GM21447 (cell line): ENCODE data around the gene EYS.
"Not testable (repeated sequence)": the region's sequence is repeated elsewhere in the genome, so short reads cannot be mapped to it uniquely, and the experiment has no call there.

Experiments used
- ATAC-seq: cut with Tn5 transposase; IDR thresholded peaks from one replicate; pipeline ENCODE4 v1.9.1; 2021; ENCODE audit not compliant: unreplicated experiment

Gene EYS

DNA sequence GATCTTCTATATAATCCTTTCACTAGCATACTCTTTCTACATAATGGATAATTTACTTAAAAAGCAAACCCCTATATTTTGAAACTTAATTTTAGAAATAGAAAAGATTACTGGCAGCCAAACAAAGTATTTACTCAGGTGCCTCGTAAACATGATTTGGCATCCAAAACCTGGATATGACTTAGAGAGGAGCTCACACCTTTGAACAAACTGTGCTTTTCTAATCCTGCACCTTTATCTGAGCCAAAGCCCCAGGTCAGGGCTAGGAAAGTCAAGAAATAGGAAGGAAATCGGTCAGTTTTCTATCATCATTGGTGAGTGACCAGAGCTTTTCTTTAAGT, 1900.5 kb downstream of the EYS start:
- no peak for ATAC-seq

DNA sequence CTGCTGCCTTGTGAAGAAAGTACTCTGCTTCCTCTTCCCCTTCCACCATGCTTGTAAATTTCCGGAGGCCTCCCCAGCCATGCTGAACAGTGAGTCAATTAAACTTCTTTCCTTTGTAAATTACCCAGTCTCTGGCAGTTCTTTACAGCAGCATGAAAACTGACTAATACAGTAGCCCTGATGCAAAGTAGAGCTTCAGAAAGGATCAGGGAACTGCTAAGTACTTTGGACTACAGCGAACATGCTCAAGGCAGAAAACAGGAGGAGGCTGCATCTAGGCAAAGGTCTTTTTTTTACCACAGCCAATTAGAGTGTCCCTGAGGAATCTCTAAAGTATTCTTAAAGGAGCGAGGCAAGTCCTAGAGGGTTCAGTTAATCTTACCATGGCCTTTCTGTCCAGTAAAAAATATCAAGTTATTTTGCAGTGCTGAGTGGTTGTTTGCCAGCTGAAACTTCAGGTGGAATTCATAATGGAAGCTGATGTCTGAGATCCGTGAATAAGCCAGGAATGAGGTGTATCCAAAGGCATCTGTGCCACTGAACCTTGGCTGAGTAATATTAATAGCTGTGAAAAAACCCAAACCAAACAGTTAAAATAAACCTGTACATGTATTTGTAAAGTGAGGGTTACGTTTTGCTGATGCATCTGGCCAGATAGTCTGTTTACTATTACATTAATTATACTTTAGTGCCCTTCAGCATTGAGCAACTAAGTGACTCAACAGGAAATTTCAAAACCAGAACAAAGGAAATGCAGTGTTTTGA, 1901.0 kb downstream of the EYS start:
- ATAC-seq = no peak

DNA sequence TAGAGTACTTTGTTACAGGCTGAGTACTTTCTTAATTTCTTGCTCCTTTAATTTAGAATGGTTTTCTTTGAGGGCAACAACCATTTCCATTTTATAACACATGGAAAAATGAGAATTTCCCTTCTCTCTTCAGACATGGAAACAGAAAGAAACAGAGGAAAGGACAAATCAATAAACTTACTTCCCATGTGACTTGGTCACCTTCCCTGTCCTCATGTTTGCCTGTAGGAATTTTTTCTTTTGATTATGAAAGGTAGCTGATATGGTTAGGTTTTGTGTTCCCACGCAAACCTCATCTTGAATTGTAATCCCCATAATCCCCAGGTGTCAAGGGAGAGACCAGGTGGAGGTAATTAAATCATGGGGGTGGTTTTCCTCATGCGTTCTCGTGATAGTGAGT, 1901.7 kb downstream of the EYS start:
- ATAC-seq = no peak

DNA sequence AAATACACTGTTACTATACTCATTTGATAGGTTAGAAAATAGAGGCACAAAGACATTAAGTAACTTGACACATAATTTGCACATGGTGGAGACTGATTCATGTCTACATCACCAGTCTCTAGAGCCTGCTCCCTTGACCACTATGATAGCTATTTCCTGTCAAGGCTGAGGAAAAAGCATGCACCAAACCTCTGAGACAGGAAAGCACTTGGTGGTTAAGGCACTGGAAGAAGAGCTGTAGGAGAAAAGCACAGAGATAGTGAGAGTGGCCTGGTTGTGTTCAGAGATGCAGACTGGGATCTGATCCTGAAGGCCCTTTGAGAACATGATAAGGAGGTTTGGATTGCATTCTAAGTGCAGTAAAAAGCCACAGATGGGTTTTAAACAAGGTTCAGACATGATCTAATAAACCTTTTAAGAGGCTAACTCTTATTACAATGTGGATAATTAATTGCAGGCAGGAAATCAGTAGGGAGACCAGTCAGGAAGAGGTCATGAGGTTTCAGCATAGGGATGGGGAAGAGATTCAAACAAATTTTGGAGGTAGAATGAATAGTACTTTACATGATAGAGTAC, 1902.6 kb downstream of the EYS start:
- no peak for ATAC-seq

DNA sequence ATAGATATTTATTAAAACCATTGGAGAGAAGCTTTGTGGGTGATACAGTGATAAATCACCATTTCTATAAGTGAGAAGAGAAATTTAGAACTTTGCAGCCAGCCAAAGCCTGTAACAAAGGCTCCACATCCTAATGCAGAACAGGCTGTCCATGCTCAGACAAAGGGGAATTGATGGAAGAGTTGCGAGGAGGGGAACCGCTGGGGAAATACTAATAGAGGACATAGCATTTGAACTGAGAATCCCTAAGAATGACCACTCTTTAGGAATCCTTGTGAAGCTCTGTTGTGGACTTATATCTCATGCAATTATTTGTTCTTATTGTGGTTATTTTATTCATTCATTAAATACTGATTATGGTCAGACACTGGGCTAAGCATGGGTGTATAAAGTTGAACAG, 1903.7 kb downstream of the EYS start:
- ATAC-seq = no peak

DNA sequence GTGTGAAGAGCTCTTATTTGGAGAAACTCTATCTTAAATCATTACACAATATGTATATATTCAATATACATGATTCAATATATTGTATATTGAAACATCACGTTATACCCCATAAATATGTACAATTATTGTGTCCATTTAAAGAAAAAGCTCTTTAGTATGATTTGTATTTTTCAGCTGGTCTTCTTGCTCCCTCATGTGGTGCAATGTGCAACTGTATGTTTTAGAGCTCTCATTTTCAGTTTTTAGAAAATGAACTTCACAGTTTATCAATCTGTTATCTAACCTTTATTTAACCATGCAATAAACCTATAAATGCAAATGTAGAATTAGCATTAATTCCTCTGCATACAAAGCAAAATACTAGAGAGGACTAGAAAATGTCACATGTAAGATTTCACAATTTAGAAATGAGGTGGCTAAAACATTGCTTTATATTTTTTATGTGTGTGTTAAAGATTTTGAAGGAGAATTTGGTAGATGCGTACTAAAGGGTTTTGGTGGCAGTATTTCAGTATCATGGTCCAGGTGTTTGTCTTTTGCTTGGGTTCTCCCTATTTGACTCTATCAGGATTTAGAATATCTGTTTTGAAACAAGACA, 1904.3 kb downstream of the EYS start:
- ATAC-seq = no peak

DNA sequence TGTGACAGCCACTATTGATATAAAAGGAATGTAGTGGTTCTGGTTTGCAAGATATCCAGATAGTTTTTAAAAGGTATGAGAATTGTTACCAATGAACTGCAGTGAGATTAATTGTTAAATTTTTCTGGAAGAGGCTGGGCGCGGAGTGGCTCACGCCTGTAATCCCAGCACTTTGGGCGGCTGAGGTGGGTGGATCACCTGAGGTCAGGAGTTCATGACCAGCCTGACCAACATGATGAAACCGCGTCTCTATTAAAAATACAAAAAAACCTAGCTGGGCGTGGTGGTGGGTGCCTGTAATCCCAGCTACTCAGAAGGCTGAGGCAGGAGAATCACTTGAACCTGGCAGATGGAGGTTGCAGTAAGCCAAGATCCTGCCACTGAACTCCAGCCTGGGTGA, 1906.6 kb downstream of the EYS start:
- not testable (repeated sequence) for ATAC-seq

DNA sequence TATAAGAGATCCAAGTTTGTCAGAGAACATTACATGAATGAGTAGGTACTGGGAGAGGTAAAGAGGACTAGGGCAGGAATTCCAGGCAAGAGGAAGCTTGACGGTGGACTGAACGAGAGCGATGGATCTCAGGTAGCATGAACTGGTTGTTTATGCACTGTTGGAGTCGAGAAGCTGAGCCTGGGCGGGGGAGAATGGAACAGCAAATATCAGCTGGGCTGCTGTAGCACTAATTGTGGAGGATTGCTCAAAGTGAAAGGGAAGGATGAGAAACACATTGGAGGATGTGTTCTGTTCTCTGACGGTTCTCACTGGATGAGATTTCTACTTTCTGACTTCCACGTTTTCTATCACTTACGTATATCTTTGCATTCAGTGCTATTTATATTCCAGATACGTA, 1907.2 kb downstream of the EYS start:
- ATAC-seq = no peak

DNA sequence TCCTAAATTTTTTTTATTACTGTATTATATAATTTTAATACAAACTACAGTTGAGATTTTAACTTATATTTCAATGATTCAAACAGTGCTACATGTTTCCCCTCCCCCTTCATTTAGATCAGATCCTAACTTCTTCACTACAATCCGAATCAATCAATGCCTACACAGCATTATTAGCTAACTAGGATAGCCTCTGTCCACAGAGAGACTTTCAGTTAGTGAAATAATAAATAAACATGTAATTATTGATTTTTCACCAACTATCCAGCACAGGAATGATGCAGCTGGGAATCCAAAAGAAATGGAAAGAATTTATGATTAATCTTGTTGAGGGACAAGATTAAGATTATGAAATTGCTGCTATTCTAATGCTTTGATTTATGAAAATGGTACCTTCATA, 1907.7 kb downstream of the EYS start:
- ATAC-seq = no peak

DNA sequence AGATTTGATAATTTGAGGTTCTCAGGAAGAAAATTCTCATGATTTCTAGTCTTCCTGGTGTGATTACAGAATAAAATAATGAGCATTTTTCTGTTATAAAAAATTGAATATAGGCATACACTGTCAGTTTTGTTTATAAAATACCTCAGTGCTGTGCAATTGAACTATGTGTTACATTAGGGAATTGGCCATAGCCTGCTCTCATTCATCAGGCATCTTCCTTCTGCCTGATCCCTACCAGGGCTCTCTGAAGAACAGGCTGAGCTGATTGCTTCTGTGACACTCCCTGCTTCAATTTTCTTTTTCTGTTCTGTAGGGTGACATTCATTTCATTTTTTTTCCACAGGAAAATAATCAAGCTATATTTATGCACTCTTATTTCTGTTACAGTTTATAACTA, 1908.6 kb downstream of the EYS start:
- ATAC-seq = no peak

DNA sequence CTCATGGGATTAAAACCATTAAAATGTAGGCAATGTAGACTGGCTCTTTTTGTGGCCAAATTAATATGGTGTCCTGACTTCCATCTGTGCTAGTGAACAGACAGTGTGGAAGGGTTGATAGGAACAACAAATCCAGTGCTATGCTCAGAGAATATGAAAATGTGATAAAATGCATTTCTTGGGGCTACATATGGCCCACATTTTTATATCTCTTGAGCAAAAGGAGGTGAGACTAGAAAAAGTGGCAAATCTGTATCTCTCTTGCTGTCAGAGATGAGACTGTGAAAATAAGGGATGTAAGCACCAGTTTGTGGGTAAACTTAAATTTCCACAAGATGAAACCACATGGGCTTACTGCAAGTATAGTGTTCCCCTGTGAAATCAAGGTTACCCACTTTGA, 1909.3 kb downstream of the EYS start:
- no peak for ATAC-seq

DNA sequence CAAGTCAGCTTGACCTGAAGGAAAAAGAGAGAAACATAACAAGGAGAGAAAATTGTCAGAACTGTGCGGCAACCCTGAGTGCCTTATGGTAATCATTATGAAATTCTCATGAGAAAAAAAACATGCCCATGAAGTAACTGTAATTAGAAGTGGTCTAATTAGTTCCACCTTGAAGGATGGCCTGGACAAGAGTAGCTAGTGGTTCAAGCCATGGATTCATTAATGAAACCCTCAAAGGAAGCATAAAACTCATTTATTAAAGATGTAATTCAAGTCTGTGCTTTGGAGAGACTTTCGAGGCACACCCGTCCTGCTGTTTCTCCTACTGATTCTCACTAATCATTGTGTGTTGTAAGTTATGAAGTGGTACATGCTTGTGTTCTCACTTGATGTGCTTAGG, 1911.2 kb downstream of the EYS start:
- no peak for ATAC-seq

DNA sequence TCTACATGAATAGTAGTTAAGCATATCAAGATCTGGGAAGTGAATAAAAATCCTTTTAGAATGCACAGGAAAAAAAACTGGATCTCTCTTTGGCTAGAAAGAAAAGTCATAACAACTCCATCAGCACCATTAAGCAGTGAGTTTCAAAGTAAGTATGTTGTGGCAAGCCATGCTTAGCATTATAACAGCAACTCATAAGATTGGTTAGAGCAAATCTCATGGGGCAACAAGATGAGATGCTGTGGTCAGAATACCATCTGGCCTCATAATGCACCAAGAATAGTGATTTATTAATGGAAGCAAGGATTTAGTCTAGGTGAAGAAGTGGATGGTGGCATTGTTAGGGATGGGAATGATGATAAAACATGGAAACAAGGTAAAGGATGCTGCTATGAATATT, 1912.0 kb downstream of the EYS start:
- ATAC-seq = no peak

DNA sequence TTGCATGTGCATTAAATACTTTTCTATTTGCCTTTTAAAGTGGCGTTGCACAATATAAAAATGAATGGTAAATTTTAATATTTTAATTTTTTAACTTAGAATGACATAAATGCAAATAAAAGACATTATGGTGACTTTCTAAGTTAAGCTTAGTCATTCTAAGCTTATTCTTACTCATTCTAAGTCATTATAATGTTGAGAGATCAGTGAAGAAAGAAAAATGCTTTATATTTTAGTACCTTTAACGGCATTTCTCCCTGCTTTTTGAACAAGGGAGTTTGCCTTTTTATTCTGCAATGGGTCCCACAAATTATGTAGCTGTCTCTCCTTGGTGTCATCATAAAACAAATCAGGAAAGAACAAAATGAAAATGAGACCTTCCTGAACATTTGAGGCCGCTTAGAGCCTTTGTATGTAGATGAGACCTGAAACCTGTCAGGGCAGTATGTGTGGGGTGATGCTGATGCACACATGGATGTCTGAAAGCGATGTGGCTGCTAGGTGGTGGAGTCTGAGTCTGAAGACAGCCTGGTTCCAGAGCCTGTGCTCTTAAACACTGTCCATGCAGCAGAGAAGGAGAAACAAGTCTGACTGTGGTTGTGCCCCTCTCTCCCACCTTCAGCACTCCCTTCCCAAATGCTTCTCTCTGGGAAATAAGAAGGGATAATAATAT, 1913.4 kb downstream of the EYS start:
- no peak for ATAC-seq

DNA sequence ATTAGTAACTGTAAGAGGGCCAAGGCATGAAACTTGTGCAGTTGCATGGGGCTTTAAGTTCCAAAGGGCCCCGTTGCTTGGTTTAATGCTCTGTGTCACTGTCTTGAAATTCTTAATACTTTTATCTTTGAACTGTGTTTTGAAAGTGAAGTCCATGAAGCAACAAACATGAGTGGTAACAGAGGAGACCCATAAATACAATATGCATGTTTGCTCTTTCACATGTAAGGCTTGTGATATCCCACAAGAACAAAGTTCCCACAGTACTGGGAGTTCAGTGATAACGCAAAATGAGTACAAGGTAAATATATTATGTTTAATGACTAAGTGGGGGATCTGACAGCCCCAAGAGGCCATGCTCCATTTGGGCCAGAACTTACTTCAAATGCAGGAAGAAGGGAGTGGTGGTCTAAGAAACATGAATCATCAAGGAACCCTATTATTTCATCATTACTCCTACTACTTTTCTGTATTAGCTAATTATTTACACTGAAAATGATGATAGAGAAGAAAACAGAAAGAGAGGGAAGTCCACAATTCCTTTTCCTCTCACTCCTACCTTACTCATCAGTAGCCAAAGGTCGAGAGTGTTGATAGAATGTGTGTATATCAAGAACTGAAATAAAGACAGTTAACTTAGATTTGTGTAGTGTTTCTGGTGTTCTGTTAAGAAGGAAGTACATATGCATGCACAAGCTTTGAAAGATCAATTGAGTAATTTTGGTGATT, 1914.1 kb downstream of the EYS start:
- ATAC-seq = no peak

DNA sequence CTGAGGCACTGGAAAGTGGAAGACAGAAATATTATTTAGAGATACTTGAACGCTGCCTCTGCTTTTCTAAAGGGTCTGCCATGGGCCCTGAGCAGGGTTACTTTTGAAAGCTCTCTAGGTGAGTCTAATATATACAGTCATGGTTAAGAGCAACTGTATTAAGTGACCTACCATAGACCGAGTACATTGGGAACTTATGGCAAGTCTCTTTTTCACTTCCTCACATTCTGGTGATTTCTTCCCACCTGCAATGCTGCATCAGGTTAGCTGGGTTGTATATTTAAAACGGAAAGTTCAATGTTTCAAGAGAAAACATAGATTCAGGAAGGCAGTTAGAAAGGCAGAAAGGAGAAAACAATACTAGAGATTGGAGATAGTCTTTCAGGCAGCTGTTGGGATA, 1916.7 kb downstream of the EYS start:
- ATAC-seq = no peak

DNA sequence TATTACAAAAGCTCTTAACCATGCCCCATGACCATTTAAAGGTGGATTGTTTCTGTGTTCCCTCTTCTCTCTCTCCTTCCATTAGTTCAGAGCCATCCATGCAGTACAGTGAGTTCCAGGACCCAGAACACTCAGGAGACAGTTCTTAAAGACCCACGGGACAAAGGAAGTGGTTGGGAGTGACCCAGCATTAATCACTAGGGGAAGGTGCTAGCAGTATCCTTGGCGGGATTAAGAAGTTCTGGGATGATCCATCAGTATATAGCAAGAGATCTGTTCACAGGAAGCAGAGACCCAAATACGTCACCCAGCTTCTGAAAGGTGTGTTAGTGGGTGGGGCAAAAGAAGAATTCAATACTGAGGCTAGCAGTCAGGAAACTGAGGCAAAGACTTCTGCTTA, 1917.3 kb downstream of the EYS start:
- ATAC-seq = no peak

DNA sequence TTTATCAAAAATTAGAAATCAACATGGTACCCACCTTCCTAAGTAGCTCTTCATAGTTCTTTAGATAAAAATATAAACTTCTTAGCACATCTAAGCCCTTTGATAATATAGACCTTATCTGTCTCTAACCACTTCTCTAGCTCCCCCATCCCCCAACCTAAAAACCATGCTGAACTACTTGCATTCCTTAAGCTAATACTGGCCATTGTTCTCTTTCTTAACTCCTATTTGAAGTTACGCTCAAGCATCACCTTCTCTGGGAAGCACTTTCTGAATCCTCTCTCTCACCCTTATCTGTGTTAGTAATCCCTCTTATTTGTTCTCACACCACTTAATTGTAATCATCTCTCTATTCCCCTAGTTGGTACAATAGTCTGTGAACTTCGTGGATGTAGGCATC, 1918.5 kb downstream of the EYS start:
- ATAC-seq = no peak

DNA sequence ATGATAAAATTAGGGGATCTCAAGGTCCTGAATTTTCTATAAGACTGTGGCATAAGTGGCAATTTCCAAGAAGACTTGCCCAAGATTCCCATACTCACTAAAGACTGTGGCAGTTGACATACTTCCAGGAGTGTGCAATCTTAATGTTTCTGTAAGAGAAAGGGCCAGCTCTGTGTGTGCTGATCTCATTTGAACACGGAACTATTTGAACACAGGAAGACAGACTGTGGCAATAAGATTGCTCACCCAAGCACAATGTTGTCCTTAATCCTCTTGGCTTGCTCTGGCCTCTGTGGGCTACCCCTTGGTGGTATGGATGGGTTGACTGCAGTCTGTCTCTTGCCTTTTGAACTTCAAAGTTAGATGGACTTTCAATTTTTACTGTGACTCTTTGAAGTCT, 1920.0 kb downstream of the EYS start:
- no peak for ATAC-seq

DNA sequence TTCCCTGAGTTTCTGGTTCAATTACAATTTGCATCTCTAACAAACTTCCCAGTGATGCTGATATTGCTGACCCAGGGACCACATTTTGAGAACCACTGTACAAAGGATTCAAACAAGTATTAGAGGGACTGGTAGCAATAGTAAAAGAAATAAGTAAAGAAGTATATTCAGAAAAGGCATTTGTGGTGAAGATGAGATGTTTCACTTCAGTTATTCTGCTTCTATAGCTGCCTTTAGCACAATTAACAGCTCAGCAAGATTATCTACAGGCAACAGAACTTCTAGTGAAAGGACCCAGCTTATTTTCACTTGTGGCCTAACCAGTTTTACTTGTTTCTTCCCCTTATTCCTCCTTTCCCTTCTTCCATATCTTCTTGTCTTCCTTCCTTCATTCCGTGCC, 1922.0 kb downstream of the EYS start:
- ATAC-seq = no peak

DNA sequence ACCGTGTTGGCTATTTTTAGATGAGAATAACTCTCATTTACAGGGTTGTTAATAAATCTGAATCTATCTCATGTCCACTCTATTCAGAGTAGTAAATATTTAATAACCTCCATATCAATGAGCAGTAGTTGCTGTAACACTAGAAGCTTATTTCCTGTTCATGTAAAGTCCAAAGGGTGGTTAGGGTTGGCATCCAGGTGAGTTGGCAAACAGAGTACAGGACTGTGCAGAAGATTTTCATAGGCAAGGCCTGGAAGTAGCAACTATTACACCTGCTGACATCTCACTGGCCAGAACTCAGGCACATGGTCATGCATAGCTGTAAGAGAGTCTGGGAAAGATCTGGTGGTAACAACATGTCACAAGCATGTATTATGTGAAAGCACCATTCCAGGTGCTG, 1923.9 kb downstream of the EYS start:
- no peak for ATAC-seq

DNA sequence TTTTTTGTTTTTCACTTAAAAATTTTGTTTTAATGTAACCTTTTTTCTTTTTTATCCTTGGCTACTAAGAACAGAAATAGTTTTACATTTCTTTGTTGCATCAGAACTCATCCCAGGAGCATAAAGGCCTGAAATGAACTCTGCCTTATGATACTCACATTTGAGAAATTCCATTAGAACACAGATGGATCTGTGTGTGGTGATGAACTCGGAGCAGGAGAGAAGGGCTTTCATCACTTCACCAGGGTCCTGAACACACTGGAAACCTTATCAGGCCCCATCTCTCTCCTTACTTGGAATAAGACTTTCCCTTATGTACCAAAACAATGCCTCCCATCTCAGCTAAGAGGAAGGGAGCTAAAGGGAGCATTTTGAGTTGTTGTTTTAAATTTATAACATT, 1932.1 kb downstream of the EYS start:
- no peak for ATAC-seq
